HG03139 (cell line): ENCODE measurements around the gene HHAT.

Experiments used
- ATAC-seq: cut with Tn5 transposase; IDR thresholded peaks from one replicate; pipeline ENCODE4 v1.9.1; 2021; ENCODE audit not compliant: unreplicated experiment

HHAT gene

GRCh38 chr1:210328746-210329503, at the start of gene HHAT:
Gene HHAT, plus strand, starts transcription at chr1:210328902. Its CDS starts 20,074 bp downstream, at chr1:210348976.
- peak; percentile 47 for ATAC-seq

- ATAC-seq = no peak
These were observed 48.5 kb upstream of the HHAT start for GRCh38 chr1:210280221-210280620.

GRCh38 chr1:210288116-210288515, 40.6 kb upstream of the HHAT start:
- no peak for ATAC-seq

- no peak for ATAC-seq
These were observed 39.5 kb upstream of the HHAT start for GRCh38 chr1:210289248-210289647.

- ATAC-seq = no peak
These were observed 37.5 kb upstream of the HHAT start for GRCh38 chr1:210291081-210291764.

- no peak for ATAC-seq
These were observed 36.9 kb upstream of the HHAT start for GRCh38 chr1:210291786-210292230.

GRCh38 chr1:210292231-210292871, 36.4 kb upstream of the HHAT start:
- ATAC-seq = peak; percentile 72

- ATAC-seq = no peak
These were observed 35.5 kb upstream of the HHAT start for GRCh38 chr1:210293171-210293607.

GRCh38 chr1:210294999-210295745, 33.5 kb upstream of the HHAT start:
- ATAC-seq = no peak

- no peak for ATAC-seq
These were observed 32.0 kb upstream of the HHAT start for GRCh38 chr1:210296682-210297081.

GRCh38 chr1:210298296-210298695, 30.4 kb upstream of the HHAT start:
- no peak for ATAC-seq

- no peak for ATAC-seq
These were observed 29.8 kb upstream of the HHAT start for GRCh38 chr1:210298936-210299335.

GRCh38 chr1:210299501-210299900, 29.2 kb upstream of the HHAT start:
- no peak for ATAC-seq

- ATAC-seq = no peak
These were observed 27.6 kb upstream of the HHAT start for GRCh38 chr1:210300923-210301614.

GRCh38 chr1:210301615-210302000, 27.1 kb upstream of the HHAT start:
- ATAC-seq = no peak

- no peak for ATAC-seq
These were observed 26.2 kb upstream of the HHAT start for GRCh38 chr1:210302501-210302900.

GRCh38 chr1:210303391-210303790, 25.3 kb upstream of the HHAT start:
- ATAC-seq = no peak

GRCh38 chr1:210310562-210311153, 18.0 kb upstream of the HHAT start:
- ATAC-seq = no peak

GRCh38 chr1:210311726-210312493, 16.8 kb upstream of the HHAT start:
- no peak for ATAC-seq
